CD4-positive, alpha-beta T cell treated with Interleukin-15 for 1 hour (primary cell): Measurements from ENCODE around the gene STX18.
"Not testable (repeated sequence)": the region's sequence is repeated elsewhere in the genome, so short reads cannot be mapped to it uniquely, and the experiment has no call there.

Experiments
- DNase-seq: peaks from one replicate; pipeline ENCODE4 v3.0.0-alpha.2; 2020

Gene STX18

DNA sequence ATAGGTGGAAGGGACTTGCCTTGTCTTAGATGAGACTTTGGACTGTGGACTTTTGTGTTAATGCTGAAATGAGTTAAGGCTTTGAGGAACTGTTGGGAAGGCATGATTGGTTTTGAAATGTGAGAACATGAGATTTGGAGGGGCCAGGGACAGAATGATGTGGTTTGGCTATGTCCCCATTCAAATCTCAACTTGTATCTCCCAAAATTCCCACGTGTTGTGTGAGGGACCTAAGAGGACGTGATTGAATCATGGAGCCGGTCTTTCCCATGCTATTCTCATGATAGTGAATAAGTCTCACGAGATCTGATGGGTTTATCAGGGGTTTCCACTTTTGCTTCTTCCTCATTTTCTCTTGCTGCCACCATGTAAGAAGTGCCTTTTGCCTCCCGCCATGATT is 10.2 kb upstream of the STX18 start:
- DNase-seq = not testable (repeated sequence)

DNA sequence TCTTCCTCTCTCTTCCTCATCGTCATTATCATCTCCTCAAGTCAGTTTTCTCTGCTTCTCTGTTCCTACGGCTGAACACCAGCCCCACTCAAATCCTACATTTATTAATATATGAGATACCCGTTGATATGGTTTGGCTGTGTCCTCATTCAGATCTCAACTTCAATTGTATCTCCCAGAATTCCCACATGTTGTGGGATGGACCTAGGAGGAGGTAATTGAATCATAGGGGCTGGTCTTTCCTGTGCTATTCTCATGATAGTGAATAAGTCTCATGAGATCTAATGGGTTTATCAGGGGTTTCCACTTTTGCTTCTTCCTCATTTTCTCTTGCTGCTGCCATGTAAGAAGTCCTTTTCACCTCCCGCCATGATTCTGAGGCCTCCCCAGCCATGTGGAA is 8.3 kb upstream of the STX18 start:
- DNase-seq = not testable (repeated sequence)

DNA sequence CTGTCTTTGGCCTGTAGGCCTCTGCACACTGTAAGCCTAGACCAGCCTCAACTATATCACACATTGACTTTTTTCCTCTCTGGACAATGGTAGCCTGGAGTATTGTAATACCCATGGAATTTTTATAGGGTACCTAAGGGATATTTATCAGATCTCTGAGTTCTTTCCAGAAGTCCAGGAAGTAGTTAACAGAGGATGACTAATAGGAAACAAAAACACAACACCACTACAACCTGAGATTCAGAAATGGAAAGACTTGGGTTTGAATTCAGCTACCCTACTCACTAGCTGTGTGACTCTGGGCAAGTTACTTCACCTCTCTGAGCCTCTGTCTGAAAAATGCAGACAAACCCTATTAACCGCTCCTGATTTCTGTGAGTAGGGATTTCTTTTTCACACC is 7.7 kb upstream of the STX18 start:
- DNase-seq = no peak

DNA sequence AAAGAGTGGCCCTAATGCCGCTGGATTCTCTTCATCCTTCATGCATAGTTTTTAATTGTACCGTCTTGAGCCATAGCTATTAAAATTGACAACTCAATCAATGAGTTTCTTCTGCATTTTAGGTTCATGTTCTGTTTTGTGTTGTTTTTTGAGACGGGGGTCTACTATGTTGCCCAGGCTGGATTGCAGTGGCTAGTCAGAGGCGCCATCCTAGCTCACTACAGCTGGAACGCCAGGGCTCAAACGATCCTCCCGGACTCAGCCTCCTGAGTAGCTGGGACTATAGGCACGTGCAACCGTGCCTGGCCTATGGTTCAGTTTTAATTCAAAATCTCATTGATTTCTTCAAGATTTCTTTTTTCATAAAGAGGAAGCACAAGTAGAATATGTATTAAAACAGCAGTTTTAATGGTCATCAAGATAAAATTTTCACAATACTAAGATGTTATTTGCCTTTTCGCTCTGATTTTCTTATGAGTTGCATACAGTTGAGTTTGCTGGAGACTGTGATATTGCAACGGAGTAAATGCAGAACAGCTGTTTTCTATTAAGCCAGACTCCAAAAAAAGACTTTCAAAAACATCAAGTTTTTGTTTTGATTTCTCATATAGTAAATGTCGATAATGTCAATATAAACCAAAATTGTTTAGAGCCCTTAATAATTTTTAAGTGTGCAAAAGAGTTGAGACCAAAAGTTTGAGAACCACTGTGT is 1.1 kb upstream of the STX18 start:
- no peak for DNase-seq

DNA sequence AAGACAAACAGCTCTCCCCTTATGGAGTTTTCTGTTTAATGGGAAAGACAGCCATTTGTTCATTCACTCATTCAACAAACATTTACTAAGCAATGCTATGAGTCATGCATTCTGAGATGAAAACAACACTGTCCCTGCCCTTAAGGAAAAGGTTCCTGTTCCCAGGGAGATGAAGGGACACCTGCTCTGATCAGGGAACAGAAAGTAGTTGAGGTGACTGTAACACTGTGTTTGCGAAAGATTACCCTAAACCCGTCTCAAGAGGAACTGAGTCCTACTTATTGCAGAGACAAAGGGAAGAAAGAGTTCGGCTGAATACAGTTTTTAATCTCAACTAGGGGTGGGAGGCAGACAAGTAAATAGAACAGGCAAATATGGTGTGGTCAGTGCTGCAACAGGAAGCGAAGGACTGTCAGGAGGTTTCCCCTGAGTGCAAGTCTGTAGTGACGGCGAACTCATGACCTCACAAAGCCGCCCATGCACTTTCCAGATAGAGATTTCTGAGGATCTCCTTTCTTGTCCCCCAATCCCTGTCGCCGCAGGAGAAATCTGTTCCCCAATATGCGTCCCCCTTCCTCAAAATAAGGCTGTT is 712 bp downstream of the STX18 start:
- peak; percentile 33 for DNase-seq

DNA sequence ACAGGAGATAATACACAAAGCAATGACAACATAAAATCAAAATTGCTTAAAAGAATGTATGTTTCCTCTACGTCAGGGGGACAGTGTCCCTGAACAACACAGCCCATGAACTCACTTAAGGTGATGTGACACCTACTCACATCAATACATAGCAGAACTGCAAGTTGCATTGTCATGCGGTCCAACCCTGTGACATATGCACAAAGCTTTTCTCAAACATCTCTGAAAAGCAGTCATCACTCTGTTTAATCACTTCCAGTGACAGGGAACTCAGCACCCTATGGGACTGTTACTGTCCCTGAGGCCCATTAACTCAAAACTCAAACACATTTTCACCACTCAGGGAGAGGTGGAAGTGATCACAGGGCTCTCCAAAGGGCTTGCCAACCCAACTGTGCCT is 2.4 kb downstream of the STX18 start:
- no peak for DNase-seq

DNA sequence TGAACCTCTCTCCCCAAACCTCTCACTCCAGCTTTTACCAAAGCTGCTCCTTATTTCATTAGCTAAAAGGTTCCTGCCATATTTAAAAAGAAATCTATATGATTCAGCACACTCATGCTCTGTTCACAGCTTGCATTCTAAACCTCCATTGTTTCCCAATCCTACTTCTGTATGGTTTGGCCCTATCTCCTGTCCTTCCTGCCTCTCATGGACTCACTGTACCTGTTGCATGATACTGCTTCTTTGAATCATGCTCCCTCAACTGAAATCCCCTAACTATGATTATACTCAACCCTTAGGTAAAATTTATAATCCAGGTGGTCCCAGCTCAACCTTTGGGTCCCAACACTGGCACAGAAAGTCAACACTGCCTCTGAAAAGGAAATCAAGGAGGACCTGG is 6.3 kb downstream of the STX18 start:
- DNase-seq = no peak

DNA sequence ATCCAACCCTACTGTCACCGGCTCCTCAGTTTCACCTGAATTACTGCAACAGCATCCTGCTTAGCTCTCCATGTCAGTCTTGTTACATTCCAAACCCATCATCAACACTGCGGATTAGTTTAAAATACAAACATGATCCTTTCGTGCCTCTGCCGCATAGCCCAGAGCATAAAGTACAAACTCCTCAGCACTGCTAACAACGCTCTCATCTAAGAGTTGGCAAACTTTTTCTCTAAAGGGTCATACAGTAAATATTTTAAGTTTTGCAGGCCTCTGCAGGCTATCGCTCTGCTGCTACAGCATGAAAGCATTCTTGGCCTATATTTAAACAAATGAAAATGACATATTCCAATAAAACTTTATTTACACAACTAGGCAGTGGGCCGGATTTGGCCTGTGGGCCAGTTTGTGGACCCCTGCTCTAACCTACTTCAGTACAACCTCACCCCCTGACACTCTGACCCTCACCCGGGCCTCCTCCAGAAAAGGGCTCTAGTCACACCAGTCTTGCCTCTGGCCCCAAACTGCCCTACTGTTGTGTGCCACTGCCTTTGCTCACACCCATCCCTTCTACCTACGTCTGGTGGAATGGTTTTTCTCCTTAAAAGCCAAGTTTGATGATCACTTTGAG is 7.2 kb downstream of the STX18 start:
- DNase-seq = no peak

DNA sequence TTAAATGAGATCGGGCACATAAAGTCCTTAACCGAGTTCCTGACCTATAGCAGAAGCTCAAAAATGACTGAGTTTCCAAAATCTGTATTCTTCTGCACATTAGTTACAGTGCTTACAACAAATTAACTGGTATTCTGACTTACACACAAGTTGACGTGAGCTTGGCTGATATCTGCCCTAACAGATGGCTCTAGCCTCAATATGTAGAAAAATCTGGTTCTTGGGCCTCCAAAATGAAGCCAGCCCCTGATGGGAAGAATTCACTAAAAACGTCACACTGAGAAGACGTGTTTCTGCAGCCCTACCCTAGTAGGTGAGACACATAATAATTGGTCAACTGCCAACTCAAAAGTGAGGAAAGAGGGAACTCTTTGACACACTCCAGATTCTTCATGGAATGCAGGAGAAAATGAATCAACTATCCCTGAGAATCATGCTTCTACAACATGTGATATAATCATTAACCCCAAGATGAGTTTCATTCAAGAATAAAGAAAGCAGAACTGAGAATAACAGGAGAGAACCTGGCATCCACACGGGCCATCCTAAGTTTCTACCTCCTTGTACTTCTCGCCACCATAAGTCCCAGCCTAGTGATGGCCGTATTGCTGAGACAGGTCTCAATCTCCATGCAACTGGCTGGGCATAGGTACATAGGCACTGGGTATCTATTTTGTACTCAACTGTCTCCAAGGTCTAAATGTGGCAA is 8.2 kb downstream of the STX18 start:
- no peak for DNase-seq

DNA sequence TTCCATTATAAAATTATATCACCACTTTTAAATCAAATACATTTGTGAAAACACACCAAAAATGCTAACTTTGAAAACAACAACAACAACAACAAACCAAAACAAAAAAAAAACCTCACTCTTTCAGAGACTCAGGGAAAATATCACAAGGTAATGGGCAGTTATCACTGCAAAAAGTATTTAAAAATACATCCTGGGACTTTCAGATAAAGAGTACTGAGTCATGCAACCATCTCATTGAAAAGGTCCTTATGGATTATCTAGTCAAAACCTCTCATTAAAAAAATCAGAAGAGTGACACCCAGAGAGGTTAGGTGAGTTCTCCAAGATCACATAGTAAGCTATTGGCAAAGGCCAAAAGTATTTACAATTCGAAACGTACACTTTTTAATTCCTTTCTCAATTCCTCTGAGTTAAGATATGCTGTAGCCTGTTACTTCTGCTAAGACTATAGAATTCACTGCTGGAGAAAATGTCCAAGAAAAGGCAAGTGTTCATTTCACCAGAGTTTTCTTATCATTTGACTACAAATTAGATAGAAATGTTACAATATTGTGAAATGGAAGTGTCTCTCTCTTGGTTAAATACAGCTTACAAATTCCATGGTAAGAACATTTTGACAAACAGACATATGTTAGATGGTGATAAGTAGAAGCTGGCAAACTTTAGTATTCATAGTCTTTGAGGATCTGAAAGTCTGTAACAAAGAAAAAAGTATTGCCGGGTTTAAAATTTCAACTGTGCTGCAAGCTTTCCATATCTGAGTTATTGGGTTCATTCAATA is 9.3 kb downstream of the STX18 start:
- no peak for DNase-seq

DNA sequence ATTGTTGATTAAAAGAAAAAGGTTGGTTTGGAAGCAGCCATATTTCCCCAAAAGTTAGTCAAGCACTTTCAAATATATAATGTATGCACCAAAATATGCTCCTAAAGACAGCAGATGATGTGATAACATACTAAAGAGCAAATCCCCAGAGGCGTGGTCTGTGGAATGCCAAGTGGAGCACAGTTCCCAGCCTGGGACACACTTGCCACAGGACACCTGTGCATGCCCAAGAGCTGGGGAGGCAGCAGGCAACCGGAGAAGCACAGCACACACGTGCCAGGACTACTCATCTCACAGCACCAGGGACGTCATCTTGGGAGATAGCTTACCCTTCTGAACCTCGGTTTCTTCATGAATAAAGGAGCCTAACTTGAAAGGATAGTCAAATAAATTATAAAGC is 12.5 kb downstream of the STX18 start:
- no peak for DNase-seq

DNA sequence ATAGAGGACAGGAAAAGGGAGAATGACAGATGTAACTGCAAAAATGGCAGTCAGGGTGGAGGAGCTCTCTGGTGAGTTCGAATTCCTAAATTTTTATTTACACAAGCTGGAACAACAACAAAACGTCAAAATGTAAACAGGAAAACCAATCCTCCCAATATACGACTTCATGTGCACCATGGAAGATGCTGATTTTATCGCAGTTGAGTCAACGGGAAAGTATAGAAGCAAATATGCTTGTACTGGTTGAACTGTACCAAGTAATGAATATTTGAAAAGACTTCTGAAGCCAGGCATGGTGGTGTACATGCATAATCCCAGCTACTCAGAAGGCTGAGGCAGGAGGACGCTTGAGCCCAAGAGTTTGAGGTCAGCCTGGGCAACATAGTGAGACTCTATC is 15.4 kb downstream of the STX18 start:
- DNase-seq = no peak

DNA sequence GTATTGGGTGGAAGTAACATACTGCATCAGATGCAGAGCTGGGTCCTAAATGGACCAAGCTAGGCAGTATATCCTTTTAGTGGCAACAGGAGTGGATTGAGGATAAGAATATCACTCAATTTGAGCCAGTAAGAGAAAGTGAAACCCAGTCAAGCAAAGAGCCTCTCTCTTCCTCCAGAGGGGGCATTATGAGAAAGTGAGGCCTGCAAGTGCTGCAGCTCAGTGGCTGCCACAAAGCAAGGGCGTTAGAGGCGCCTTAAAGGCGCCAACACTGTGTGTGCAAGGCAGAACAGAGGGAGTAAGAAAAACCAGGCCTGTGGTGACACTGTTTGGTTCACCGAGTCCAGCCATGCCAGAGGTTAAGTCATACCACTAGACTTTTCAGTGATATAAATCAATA is 17.5 kb downstream of the STX18 start:
- DNase-seq = peak; percentile 52

DNA sequence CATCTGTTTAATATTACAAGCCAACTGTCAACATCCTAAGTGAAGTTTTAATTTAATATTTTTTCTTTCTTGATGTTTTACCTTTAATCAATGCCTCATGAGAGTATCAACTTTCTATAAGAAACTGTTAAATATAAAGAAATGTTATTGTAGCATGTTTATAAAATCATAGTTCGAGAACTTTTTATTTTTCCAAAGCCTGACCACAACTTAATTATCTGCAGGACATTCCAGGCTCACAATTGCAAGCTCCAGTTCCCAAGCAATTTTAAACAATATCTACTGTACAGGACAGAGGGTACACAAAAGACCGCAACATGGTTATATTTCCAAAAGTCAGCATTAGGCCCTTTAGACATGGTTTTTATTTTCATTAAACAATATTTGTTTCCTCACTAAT is 20.1 kb downstream of the STX18 start:
- no peak for DNase-seq

DNA sequence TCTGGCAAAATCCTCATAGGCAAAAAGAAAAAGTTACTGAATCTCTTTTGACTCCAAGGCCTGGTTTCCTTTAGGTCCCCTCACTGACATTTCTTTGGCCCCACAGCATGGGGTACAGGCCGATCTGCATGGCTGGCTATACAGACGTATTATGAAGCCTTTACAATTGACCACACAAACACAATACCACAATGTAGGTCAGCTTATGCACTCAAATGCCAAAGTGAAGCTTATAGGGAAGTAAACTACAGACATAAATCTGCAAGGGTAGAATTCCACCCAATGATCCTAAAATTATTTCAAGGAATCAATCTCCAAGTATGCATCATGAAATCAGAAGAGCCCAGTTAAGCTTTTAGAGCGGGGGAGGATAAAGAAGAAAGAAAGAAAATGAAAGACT is 20.7 kb downstream of the STX18 start:
- no peak for DNase-seq

DNA sequence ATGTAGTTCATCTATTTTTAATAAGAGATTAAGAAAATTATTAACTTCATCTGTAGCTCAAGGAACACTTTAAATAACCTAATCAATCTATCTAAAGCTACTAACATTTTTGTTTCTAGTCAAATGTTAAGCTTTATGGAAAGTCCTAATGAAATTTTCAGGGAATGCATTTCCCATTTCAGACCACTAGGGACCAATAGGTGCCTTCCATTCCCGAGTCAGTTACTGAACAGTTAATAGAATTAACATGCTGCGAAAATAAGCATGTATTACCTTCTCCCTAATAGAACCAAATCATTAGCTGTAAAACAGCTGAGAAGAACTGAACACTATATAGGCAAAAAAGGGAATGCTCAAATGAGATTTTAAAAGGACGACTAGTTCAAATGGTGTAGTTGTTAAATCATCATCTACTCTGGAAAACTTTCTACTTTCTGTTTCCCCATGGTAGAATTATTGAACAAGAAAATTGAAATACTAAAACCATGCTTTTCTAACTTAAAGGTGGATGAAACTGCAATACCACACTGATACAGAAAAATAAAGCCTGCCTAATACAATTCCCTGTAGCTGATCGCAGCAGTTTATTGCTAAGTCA is 22.5 kb downstream of the STX18 start:
- DNase-seq = no peak

DNA sequence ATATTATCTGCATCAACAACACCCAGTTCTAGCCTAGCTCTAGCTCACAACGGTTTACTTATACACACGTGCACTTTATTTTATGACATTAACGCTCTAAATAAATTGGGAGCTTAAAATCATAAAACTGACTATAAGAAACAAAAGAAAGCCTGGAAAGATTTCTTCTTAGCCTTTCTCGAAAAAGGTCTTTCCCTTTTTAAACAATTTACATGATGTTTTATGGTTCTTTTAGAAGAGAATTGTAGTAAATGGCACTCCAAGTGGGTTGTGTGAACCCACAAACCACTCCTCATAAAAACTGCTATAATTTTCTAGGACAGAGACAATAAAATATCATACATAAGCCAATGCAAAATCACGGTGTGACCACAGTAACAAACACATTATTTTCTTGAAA is 23.1 kb downstream of the STX18 start:
- no peak for DNase-seq

DNA sequence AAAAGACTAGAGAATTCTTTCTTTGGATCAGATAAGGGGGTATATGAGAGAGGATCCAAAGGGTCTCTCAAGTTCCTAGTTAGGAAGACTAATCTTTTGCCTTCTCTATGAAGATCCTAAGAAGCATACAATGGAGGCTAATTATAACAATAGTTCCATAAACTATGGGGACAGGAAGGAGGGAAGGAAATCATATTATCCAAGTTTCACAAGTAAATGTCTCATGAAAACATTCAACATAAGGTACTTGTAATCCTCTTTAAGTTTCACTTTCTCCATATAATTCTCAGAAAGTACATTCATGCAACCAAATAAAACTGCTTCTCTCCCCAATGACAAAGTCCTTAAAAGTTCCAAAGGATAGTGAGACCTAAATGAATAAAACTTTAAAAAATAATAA is 27.1 kb downstream of the STX18 start:
- DNase-seq = no peak

DNA sequence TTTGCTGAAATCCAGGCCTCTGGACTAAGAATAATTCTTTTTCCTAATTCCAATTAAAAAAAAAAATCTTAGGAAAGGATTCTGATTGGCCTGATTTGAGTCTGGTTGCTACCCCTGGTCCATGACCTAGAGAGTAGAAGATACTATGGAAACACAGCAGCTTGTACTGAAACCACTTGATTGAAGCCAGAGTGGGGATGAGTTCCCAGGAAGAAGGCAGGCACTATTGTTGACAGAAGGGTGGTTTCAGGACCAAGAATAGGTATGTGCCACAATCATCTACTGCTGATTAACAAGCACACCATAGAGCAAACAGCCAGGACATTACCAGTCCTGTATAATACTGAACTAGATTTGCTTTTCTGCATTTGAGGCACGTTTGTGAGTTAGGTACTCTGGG is 29.6 kb downstream of the STX18 start:
- no peak for DNase-seq

DNA sequence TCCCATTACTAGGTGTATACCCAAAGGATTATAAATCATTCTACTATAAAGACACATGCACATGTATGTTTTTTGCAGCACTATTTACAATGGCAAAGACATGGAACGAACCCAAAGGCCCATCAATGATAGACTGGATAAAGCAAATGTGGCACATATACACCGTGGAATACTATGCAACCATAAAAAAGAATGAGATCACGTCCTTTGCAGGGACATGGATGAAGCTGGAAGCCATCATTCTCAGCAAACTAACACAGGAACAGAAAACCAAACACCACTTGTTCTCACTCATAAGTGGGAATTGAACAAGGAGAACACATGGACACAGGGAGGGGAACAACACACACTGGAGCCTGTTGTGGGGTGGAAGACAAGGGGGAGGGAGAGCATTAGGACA is 31.2 kb downstream of the STX18 start:
- not testable (repeated sequence) for DNase-seq

DNA sequence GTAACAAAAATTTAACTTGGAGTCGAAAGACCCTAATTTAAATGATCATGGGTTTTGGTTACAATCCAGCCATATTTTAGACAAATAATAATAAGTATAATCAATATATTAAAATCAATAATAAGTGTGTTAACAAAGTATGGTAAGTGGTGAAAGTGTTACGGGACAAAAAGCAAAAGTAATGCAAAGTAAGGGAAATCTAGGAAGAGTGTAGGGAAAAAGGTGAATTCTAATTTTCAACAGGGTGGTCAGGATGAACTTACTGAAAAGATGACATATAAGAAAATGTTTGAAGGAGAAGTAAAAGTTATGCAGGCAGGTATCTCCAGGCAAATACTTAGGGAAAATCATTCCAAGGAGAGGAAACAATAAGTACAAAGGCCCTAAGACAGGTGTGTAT is 32.3 kb downstream of the STX18 start:
- DNase-seq = no peak

DNA sequence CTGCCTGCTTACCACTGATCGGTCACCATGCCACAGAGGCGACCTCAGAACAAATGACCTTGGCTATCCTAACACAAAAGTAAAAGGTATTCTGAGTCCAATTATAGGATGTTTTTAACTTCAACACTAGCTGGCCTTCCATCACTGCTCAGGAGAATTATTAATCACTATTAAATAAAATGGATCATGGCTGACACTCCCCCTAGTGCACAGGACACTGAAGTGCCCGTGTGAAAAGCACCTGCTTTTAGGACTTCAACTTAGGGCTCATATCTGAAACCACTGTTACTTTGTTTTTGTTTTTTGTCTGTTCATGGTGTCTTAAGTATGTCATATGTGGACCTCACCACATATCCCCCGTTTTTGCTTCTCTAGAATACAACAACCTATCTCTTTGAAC is 33.9 kb downstream of the STX18 start:
- no peak for DNase-seq

DNA sequence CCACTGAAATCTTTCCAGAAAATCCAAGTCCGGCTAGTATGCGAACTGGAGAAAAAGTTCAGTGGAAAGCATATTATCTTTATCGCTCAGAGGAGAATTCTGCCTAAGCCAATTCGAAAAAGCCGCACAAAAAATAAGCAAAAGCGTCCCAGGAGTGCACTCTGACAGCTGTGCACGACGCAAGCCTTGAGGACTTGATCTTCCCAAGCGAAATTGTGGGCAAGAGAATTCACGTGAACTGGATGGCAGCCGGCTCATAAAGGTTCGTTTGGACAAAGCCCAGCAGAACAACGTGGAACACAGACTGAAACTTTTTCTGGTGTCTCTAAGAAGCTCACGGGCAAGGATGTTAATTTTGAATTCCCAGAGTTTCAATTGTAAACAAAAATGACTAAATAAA is 34.4 kb downstream of the STX18 start:
- DNase-seq = no peak
